ENCODE measurements around the gene BBS7.
A peak's percentile ranks its signal among the peaks of the same experiment; 100 is the strongest.

Gene BBS7

GRCh38 chr4:121814756-121815155 lies 55.5 kb downstream of the BBS7 start:
- no peak for TF ChIP-seq CTCF (IDR thresholded peaks at IDR 0.05; ENCODE audit: low read depth, low read length, missing control alignments)
- no peak overlapping the region for H3K4me3 ChIP-seq (replicated peaks; ENCODE audit: low read depth, low read length)
- DNase-seq (ENCODE audit: extremely low read depth, low read depth): no peak

GRCh38 chr4:121811122-121811521 lies 59.2 kb downstream of the BBS7 start:
- H3K4me3 ChIP-seq (replicated peaks; ENCODE audit: low read depth, low read length): no peak overlapping the region
- DNase-seq (ENCODE audit: extremely low read depth, low read depth): no peak
- TF ChIP-seq CTCF (IDR thresholded peaks at IDR 0.05; ENCODE audit: low read depth, low read length, missing control alignments): no peak

- no peak overlapping the region for H3K4me3 ChIP-seq (replicated peaks; ENCODE audit: low read depth, low read length)
- no peak for DNase-seq (ENCODE audit: extremely low read depth, low read depth)
- TF ChIP-seq CTCF (IDR thresholded peaks at IDR 0.05; ENCODE audit: low read depth, low read length, missing control alignments): no peak
Observed at GRCh38 chr4:121806411-121806810, 63.9 kb downstream of the BBS7 start.

- no peak for TF ChIP-seq CTCF (IDR thresholded peaks at IDR 0.05; ENCODE audit: low read depth, low read length, missing control alignments)
- H3K4me3 ChIP-seq (replicated peaks; ENCODE audit: low read depth, low read length): peak overlapping the region; percentile 96
- DNase-seq (ENCODE audit: extremely low read depth, low read depth): no peak
Observed at GRCh38 chr4:121801715-121802075, 68.6 kb downstream of the BBS7 start.

GRCh38 chr4:121800961-121801714 lies 69.1 kb downstream of the BBS7 start, which contains the start of gene EXOSC9:
TSS of gene EXOSC9 (plus strand) at chr4:121801323. CDS start at chr4:121801425, 102 bp downstream.
- H3K4me3 ChIP-seq (replicated peaks; ENCODE audit: low read depth, low read length): peak within 1 kb of the TSS; percentile 96
- DNase-seq (ENCODE audit: extremely low read depth, low read depth): peak; percentile 83
- TF ChIP-seq CTCF (IDR thresholded peaks at IDR 0.05; ENCODE audit: low read depth, low read length, missing control alignments): no peak

- TF ChIP-seq CTCF (IDR thresholded peaks at IDR 0.05; ENCODE audit: low read depth, low read length, missing control alignments): no peak
- peak overlapping the region; percentile 96 for H3K4me3 ChIP-seq (replicated peaks; ENCODE audit: low read depth, low read length)
- DNase-seq (ENCODE audit: extremely low read depth, low read depth): no peak
Observed at GRCh38 chr4:121800638-121800960, 69.7 kb downstream of the BBS7 start.
